Islet precursor cell (in vitro differentiated cells): Measurements from ENCODE around the gene NDEL1.

Source experiments
- DNase-seq: peaks from one replicate; pipeline ENCODE4 v3.0.0-alpha.2; 2018

Gene NDEL1

GRCh38 chr17:8417806-8418205, 17.9 kb upstream of the NDEL1 start:
- no peak for DNase-seq

- no peak for DNase-seq
Observed at GRCh38 chr17:8418471-8418870, 17.2 kb upstream of the NDEL1 start.

- no peak for DNase-seq
Observed at GRCh38 chr17:8419305-8419704, 16.4 kb upstream of the NDEL1 start.

- DNase-seq: no peak
Observed at GRCh38 chr17:8420041-8420934, 15.4 kb upstream of the NDEL1 start.

- DNase-seq: no peak
Observed at GRCh38 chr17:8421571-8421970, 14.1 kb upstream of the NDEL1 start.

- peak; percentile 17 for DNase-seq
Observed at GRCh38 chr17:8426094-8426720, 9.5 kb upstream of the NDEL1 start.

GRCh38 chr17:8426802-8427201, 8.9 kb upstream of the NDEL1 start:
- DNase-seq: no peak

- peak; percentile 67 for DNase-seq
Observed at GRCh38 chr17:8430966-8431365, 4.7 kb upstream of the NDEL1 start.

- DNase-seq: peak; percentile 83
Observed at GRCh38 chr17:8436169-8436843, 622 bp downstream of the NDEL1 start.

GRCh38 chr17:8436844-8437171, 1.1 kb downstream of the NDEL1 start:
- DNase-seq: no peak

GRCh38 chr17:8438441-8438840, 2.8 kb downstream of the NDEL1 start:
- no peak for DNase-seq

- DNase-seq: no peak
Observed at GRCh38 chr17:8439681-8440080, 4.0 kb downstream of the NDEL1 start.

GRCh38 chr17:8441690-8442089, 6.0 kb downstream of the NDEL1 start:
- no peak for DNase-seq

GRCh38 chr17:8442310-8442709, 6.6 kb downstream of the NDEL1 start:
- DNase-seq: no peak

GRCh38 chr17:8443756-8444155, 8.1 kb downstream of the NDEL1 start:
- no peak for DNase-seq

- no peak for DNase-seq
Observed at GRCh38 chr17:8444494-8444893, 8.8 kb downstream of the NDEL1 start.

- DNase-seq: no peak
Observed at GRCh38 chr17:8445536-8445935, 9.9 kb downstream of the NDEL1 start.

GRCh38 chr17:8447799-8448198, 12.1 kb downstream of the NDEL1 start:
- peak; percentile 87 for DNase-seq

- DNase-seq: no peak
Observed at GRCh38 chr17:8448310-8448709, 12.6 kb downstream of the NDEL1 start.

GRCh38 chr17:8451933-8452614, 16.4 kb downstream of the NDEL1 start:
- no peak for DNase-seq

GRCh38 chr17:8453326-8453725, 17.6 kb downstream of the NDEL1 start:
- no peak for DNase-seq

- no peak for DNase-seq
Observed at GRCh38 chr17:8455665-8456209, 20.1 kb downstream of the NDEL1 start.

- no peak for DNase-seq
Observed at GRCh38 chr17:8458128-8458527, 22.4 kb downstream of the NDEL1 start.
